Choroid plexus epithelial cell (primary cell): Measurements from ENCODE around the gene INPP5A.
"Not testable (repeated sequence)": the region's sequence is repeated elsewhere in the genome, so short reads cannot be mapped to it uniquely, and the experiment has no call there.

Experiments
- DNase-seq: peaks from one replicate; pipeline ENCODE4 v3.0.0-alpha.2; 2010; ENCODE audit warnings: low read depth
- H3K4me3 ChIP-seq: 2 replicates; pipeline ENCODE4 v1.5.1; 2011; ENCODE audit warnings: low read depth, mild to moderate bottlenecking, control low read depth, low read length, moderate library complexity
- CTCF ChIP-seq: conservative IDR thresholded peaks from 2 replicates; pipeline ENCODE4 v1.5.1; 2011; ENCODE audit warnings: low read depth, mild to moderate bottlenecking, control low read depth, inconsistent platforms, low read length, moderate library complexity

Gene INPP5A

GRCh38 chr10:132499367-132499685 lies 38.3 kb upstream of the INPP5A start:
- H3K4me3 ChIP-seq, result no peak overlapping the region
- DNase-seq, result no peak
- no peak for TF ChIP-seq CTCF

GRCh38 chr10:132500781-132501415 lies 36.7 kb upstream of the INPP5A start:
- no peak for DNase-seq
- no peak for TF ChIP-seq CTCF
- H3K4me3 ChIP-seq, result no peak overlapping the region

- H3K4me3 ChIP-seq, result no peak overlapping the region
- no peak for DNase-seq
- TF ChIP-seq CTCF, result no peak
Observed at GRCh38 chr10:132502544-132503300, 34.9 kb upstream of the INPP5A start.

- DNase-seq, result no peak
- TF ChIP-seq CTCF, result no peak
- H3K4me3 ChIP-seq, result no peak overlapping the region
Observed at GRCh38 chr10:132503581-132504421, 33.8 kb upstream of the INPP5A start.

- TF ChIP-seq CTCF, result no peak
- no peak for DNase-seq
- no peak overlapping the region for H3K4me3 ChIP-seq
Observed at GRCh38 chr10:132504501-132505272, 32.9 kb upstream of the INPP5A start.

GRCh38 chr10:132505546-132505945 lies 32.0 kb upstream of the INPP5A start:
- H3K4me3 ChIP-seq, DNase-seq: not testable (repeated sequence)
